PFSK-1 (cell line): ENCODE measurements around the gene PIP4K2A.

Experiments used
- FOXP2 ChIP-seq: optimal IDR thresholded peaks from 2 replicates; pipeline ENCODE3; 2011; ENCODE audit warnings: borderline replicate concordance, control low read depth, inconsistent platforms; ENCODE audit not compliant: insufficient read depth; ENCODE audit errors: extremely low read length, extremely low read depth
- POLR2AphosphoS5 ChIP-seq: IDR thresholded peaks from 2 replicates; pipeline ENCODE4 v1.6.1; 2012; ENCODE audit warnings: low read depth, mild to moderate bottlenecking, control low read depth, low read length, moderate library complexity
- REST ChIP-seq, 2 experiments: IDR thresholded peaks; 2 replicates each; pipeline versions ENCODE4 v1.6.1 to v1.8.0; 2011 to 2012; ENCODE audit warnings: low read depth in 2 of 2, low read length in 2 of 2, control low read depth in 1 of 2, inconsistent platforms in 1 of 2, mild to moderate bottlenecking in 1 of 2, moderate library complexity in 1 of 2; ENCODE audit not compliant: insufficient read depth in 1 of 2
- SIN3A ChIP-seq: IDR thresholded peaks from 2 replicates; pipeline ENCODE4 v1.6.1; 2012; ENCODE audit warnings: mild to moderate bottlenecking, low read length, moderate library complexity, borderline replicate concordance; ENCODE audit not compliant: insufficient read depth
- TAF1 ChIP-seq: IDR thresholded peaks from 2 replicates; pipeline ENCODE4 v1.6.1; 2012; ENCODE audit warnings: low read length, control low read depth, borderline replicate concordance; ENCODE audit not compliant: insufficient read depth

PIP4K2A gene

GRCh38 chr10:22697101-22697500 is 17.3 kb downstream of the PIP4K2A start:
- TF ChIP-seq FOXP2 (no peak), TAF1 (no peak), REST (IDR thresholded peaks at IDR 0.05; ENCODE audit: insufficient read depth in 1 of 2, low read depth in 2 of 2, low read length in 2 of 2) (no peak), SIN3A (no peak), POLR2AphosphoS5 (no peak)

- TF ChIP-seq TAF1 = no peak
- TF ChIP-seq REST (IDR thresholded peaks at IDR 0.05; ENCODE audit: insufficient read depth in 1 of 2, low read depth in 2 of 2, low read length in 2 of 2) = no peak
- no peak for TF ChIP-seq SIN3A
- no peak for TF ChIP-seq FOXP2
- no peak for TF ChIP-seq POLR2AphosphoS5
Measured at GRCh38 chr10:22693860-22694259, 20.5 kb downstream of the PIP4K2A start.

GRCh38 chr10:22693371-22693784 is 21.0 kb downstream of the PIP4K2A start:
- TF ChIP-seq FOXP2 (no peak), POLR2AphosphoS5 (no peak), SIN3A (no peak), REST (IDR thresholded peaks at IDR 0.05; ENCODE audit: insufficient read depth in 1 of 2, low read depth in 2 of 2, low read length in 2 of 2) (no peak), TAF1 (no peak)

- TF ChIP-seq SIN3A = no peak
- TF ChIP-seq REST (IDR thresholded peaks at IDR 0.05; ENCODE audit: insufficient read depth in 1 of 2, low read depth in 2 of 2, low read length in 2 of 2) = no peak
- TF ChIP-seq FOXP2 = no peak
- TF ChIP-seq TAF1 = no peak
Measured at GRCh38 chr10:22690614-22691431, 23.6 kb downstream of the PIP4K2A start.

GRCh38 chr10:22690158-22690557 is 24.2 kb downstream of the PIP4K2A start:
- TF ChIP-seq POLR2AphosphoS5 (no peak), SIN3A (no peak), FOXP2 (no peak), TAF1 (no peak), REST (IDR thresholded peaks at IDR 0.05; ENCODE audit: insufficient read depth in 1 of 2, low read depth in 2 of 2, low read length in 2 of 2) (no peak)
